ENCODE measurements around the gene PGAP1. TPM values are rescaled to one million over a fixed set of nuclear protein-coding genes. Genes with fewer than 3 reads are reported as not detected.

PGAP1 gene
- total RNA-seq, 1 experiment from 2014 or later, result 15.7 TPM

GRCh38 chr2:196959734-196960338, 33.3 kb upstream of the PGAP1 start:
- Histone ChIP-seq H3K27ac (ENCODE audit: low read length) (no peak overlapping the region), H3K4me1 (ENCODE audit: control insufficient read depth, insufficient read depth, low read length) (no peaks in the 10 kb centered on the region), H3K36me3 (ENCODE audit: control insufficient read depth, insufficient read depth, low read length) (no peaks in the 10 kb centered on the region), H3K4me3 (ENCODE audit: low read depth in 2 of 2, low read length in 2 of 2) (no peak overlapping the region), H3K9me3 (ENCODE audit: control insufficient read depth, insufficient read depth, low read depth, low read length) (no peaks in the 10 kb centered on the region), H3K27me3 (ENCODE audit: control insufficient read depth, insufficient read depth, low read length) (no peaks in the 10 kb centered on the region)
- no peak for DNase-seq (ENCODE audit: low read depth, low spot score)
- ChIA-PET CTCF (no interaction called here), POLR2A (interaction anchor here (0.6 kb wide), 1 partner anchor 777 kb away, joined by 4 read pairs; no protein-coding TSS in a partner anchor)
- no TSS peak for BruUV-seq (replicated peaks)
- intact Hi-C loops (cut with micrococcal nuclease; ENCODE audit: unreplicated experiment) (no loop called here), in situ Hi-C loops (cut with HindIII; ENCODE audit: low pct_unique_long_range_greater_than_20kb, low sequenced_read_pairs) (no loop called here)
- no peak for ATAC-seq
- TF ChIP-seq REST (IDR thresholded peaks at IDR 0.05; ENCODE audit: insufficient read depth in 1 of 2, low read depth in 2 of 2, low read length in 1 of 2) (no peak), POLR2AphosphoS5 (IDR thresholded peaks at IDR 0.05; ENCODE audit: low read depth, low read length) (no peak), TCF7L2 (IDR thresholded peaks at IDR 0.05; ENCODE audit: low read depth, low read length) (no peak)

DNA sequence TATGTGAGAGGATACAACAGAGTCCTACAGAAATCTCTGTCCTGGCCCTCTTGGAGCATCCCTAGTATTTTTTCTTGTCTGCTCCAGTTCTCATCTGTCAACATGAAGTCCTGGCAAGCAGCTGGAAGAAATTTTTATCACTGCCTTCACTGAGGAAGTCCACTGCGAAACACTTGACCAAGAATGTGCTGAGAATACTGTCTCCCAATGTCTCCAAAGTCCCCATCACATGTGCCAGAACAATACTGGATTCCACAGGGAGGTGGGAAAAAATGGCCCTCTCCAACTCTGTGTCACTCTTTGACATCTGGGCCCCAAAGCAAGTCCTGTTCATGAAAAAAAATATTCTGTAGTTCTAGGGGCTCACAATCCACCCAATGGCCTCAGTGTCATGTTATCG, 32.8 kb upstream of the PGAP1 start:
- H3K36me3 ChIP-seq (ENCODE audit: control insufficient read depth, insufficient read depth, low read length), result no peaks in the 10 kb centered on the region
- in situ Hi-C loops (cut with HindIII; ENCODE audit: low pct_unique_long_range_greater_than_20kb, low sequenced_read_pairs), result no loop called here

More for the DNA sequence above, 32.8 kb upstream of the PGAP1 start:
- no peak for ATAC-seq
- Histone ChIP-seq H3K4me3 (ENCODE audit: low read depth in 2 of 2, low read length in 2 of 2) (no peak overlapping the region), H3K27ac (ENCODE audit: low read length) (no peak overlapping the region), H3K27me3 (ENCODE audit: control insufficient read depth, insufficient read depth, low read length) (no peaks in the 10 kb centered on the region), H3K9me3 (ENCODE audit: control insufficient read depth, insufficient read depth, low read depth, low read length) (no peaks in the 10 kb centered on the region), H3K4me1 (ENCODE audit: control insufficient read depth, insufficient read depth, low read length) (no peaks in the 10 kb centered on the region)
- DNase-seq (ENCODE audit: low read depth, low spot score), result no peak
- BruUV-seq (replicated peaks), result no TSS peak
- ChIA-PET POLR2A (no interaction called here), CTCF (no interaction called here)
- intact Hi-C loops (cut with micrococcal nuclease; ENCODE audit: unreplicated experiment), result no loop called here
- TF ChIP-seq POLR2AphosphoS5 (IDR thresholded peaks at IDR 0.05; ENCODE audit: low read depth, low read length) (no peak), SIN3A (IDR thresholded peaks at IDR 0.05; ENCODE audit: borderline replicate concordance, insufficient read depth, low read depth, low read length) (no peak), CTCF (IDR thresholded peaks at IDR 0.05) (no peak), REST (IDR thresholded peaks at IDR 0.05; ENCODE audit: insufficient read depth in 1 of 2, low read depth in 2 of 2, low read length in 1 of 2) (no peak), TCF7L2 (IDR thresholded peaks at IDR 0.05; ENCODE audit: low read depth, low read length) (no peak)
